Panc1 (cell line): Measurements from ENCODE around the gene TRPV6.

Source experiments
- CTCF ChIP-seq: fragments of 450-650 bp; IDR thresholded peaks from 2 replicates; pipeline ENCODE4 v1.5.1; 2017; ENCODE audit warnings: mild to moderate bottlenecking
- REST ChIP-seq, 2 experiments: IDR thresholded peaks; 2 replicates each; pipeline ENCODE4 v1.6.1; 2011 to 2012; ENCODE audit warnings: low read depth in 2 of 2, control low read depth in 1 of 2, low read length in 1 of 2, mild to moderate bottlenecking in 1 of 2, moderate library complexity in 1 of 2; ENCODE audit not compliant: insufficient read depth in 1 of 2
- SIN3A ChIP-seq: IDR thresholded peaks from 2 replicates; pipeline ENCODE4 v1.6.1; 2012; ENCODE audit warnings: low read depth, mild to moderate bottlenecking, low read length, moderate library complexity, borderline replicate concordance; ENCODE audit not compliant: insufficient read depth

- TF ChIP-seq CTCF (no peak), REST (IDR thresholded peaks at IDR 0.05; ENCODE audit: insufficient read depth in 1 of 2, low read depth in 2 of 2, low read length in 1 of 2) (no peak), SIN3A (no peak)
Observed at GRCh38 chr7:142878315-142878714, 7.2 kb downstream of the TRPV6 start.
